OCI-LY1 (cell line): ENCODE results near the gene SNRNP70.

Source experiments
- H2AFZ ChIP-seq: fragments of 200-600 bp; sonication (generic), shearing (Covaris generic); 2 replicates; pipeline ENCODE4 v1.6.0; 2014; ENCODE audit warnings: antibody characterized with exemption, mild to moderate bottlenecking, low read length
- H3F3A ChIP-seq: fragments of 200-600 bp; sonication (generic), shearing (Covaris generic); 2 replicates; pipeline ENCODE4 v1.6.0; 2014; ENCODE audit warnings: mild to moderate bottlenecking, antibody characterized with exemption, low read length, moderate library complexity; ENCODE audit not compliant: insufficient read depth
- H3K27ac ChIP-seq: fragments of 200-600 bp; sonication (generic); 2 replicates; pipeline ENCODE4 v1.5.1; 2014; ENCODE audit warnings: low read length, mixed run types, mild to moderate bottlenecking, low read depth; ENCODE audit not compliant: poor library complexity, severe bottlenecking
- H3K27me3 ChIP-seq: fragments of 200-600 bp; sonication (generic); 2 replicates; pipeline ENCODE4 v1.6.0; 2014; ENCODE audit warnings: antibody characterized with exemption, mild to moderate bottlenecking, low read length, moderate library complexity; ENCODE audit not compliant: insufficient read depth
- H3K36me3 ChIP-seq: fragments of 200-600 bp; sonication (generic); 2 replicates; pipeline ENCODE4 v1.6.1; 2014; ENCODE audit warnings: mild to moderate bottlenecking, antibody characterized with exemption, low read length, moderate library complexity, mixed read lengths; ENCODE audit not compliant: insufficient read depth
- H3K4me1 ChIP-seq: fragments of 200-600 bp; sonication (generic); 2 replicates; pipeline ENCODE4 v1.5.1; 2014; ENCODE audit warnings: mild to moderate bottlenecking, low read length, moderate library complexity; ENCODE audit not compliant: insufficient read depth, severe bottlenecking
- H3K4me2 ChIP-seq: fragments of 200-600 bp; sonication (generic), shearing (Covaris generic); 2 replicates; pipeline ENCODE4 v1.6.1; 2014; ENCODE audit warnings: low read length
- H3K4me3 ChIP-seq: fragments of 200-600 bp; sonication (generic); 2 replicates; pipeline ENCODE4 v1.5.1; 2014; ENCODE audit warnings: low read length, low read depth, mild to moderate bottlenecking, mixed read lengths; ENCODE audit not compliant: poor library complexity, severe bottlenecking
- H3K79me2 ChIP-seq: fragments of 200-600 bp; shearing (Covaris generic); 2 replicates; pipeline ENCODE4 v1.6.1; 2016; ENCODE audit warnings: mixed run types, low read length, mixed read lengths; ENCODE audit not compliant: insufficient read depth
- H3K9ac ChIP-seq: fragments of 200-600 bp; sonication (generic), shearing (Covaris generic); 2 replicates; pipeline ENCODE4 v1.6.1; 2014; ENCODE audit warnings: mild to moderate bottlenecking, low read length, mixed read lengths
- H3K9me2 ChIP-seq: fragments of 200-600 bp; sonication (generic), shearing (Covaris generic); 2 replicates; pipeline ENCODE4 v1.6.1; 2014; ENCODE audit warnings: low read depth, mild to moderate bottlenecking, low read length, mixed read lengths
- H3K9me3 ChIP-seq: fragments of 200-600 bp; shearing (Covaris generic); 2 replicates; pipeline ENCODE4 v1.6.1; 2014; ENCODE audit warnings: low read length, mixed read lengths
- H4K20me1 ChIP-seq: fragments of 200-600 bp; sonication (generic), shearing (Covaris generic); 2 replicates; pipeline ENCODE4 v1.6.0; 2016; ENCODE audit warnings: mild to moderate bottlenecking, low read length; ENCODE audit not compliant: insufficient read depth
- CTCF ChIP-seq: fragments of 200-600 bp; sonication (generic), shearing (Covaris generic); IDR thresholded peaks from 2 replicates; pipeline ENCODE4 v1.5.1; 2017; ENCODE audit warnings: mild to moderate bottlenecking, antibody characterized with exemption, low read length, moderate library complexity, mixed read lengths
- EZH2 ChIP-seq: fragments of 200-600 bp; sonication (generic), shearing (Covaris generic); IDR thresholded peaks from 2 replicates; pipeline ENCODE4 v1.8.0; 2017; ENCODE audit warnings: borderline replicate concordance, mixed run types, mild to moderate bottlenecking, antibody characterized with exemption, low read length, moderate library complexity, mixed read lengths

The SNRNP70 gene

GRCh38 chr19:49084206-49085019 is 838 bp upstream of the SNRNP70 start:
- Histone ChIP-seq H3K9ac (peak overlapping the region; percentile 63), H3K79me2 (peaks cover 34% of the 10 kb centered on the region), H3K4me1 (peaks cover 23% of the 10 kb centered on the region), H3K4me3 (peak overlapping the region; percentile 95), H3K27me3 (peaks cover 3% of the 10 kb centered on the region; the same call in 1 of the 2 replicates), H4K20me1 (peaks cover 7% of the 10 kb centered on the region; the same call in 1 of the 2 replicates), H3K27ac (peak overlapping the region; percentile 58), H3F3A (no peaks in the 10 kb centered on the region), H2AFZ (no peak overlapping the region), H3K36me3 (peaks cover 33% of the 10 kb centered on the region), H3K4me2 (peak overlapping the region; percentile 80), H3K9me2 (no peaks in the 10 kb centered on the region), H3K9me3 (no peaks in the 10 kb centered on the region)
- TF ChIP-seq EZH2 (no peak), CTCF (no peak)

- peaks cover 9% of the 10 kb centered on the region; the same call in 1 of the 2 replicates for H4K20me1 ChIP-seq
- H3K9me2 ChIP-seq, result no peaks in the 10 kb centered on the region
- TF ChIP-seq CTCF, result no peak
- no peaks in the 10 kb centered on the region for H3F3A ChIP-seq
- H3K79me2 ChIP-seq, result peaks cover 40% of the 10 kb centered on the region
- H3K4me2 ChIP-seq, result peak overlapping the region; percentile 95
- peak overlapping the region; percentile 98 for H3K9ac ChIP-seq
- peak overlapping the region; percentile 31 for H3K27ac ChIP-seq
- H3K9me3 ChIP-seq, result no peaks in the 10 kb centered on the region
- H3K4me3 ChIP-seq, result peak overlapping the region; percentile 95
- peaks cover 23% of the 10 kb centered on the region for H3K4me1 ChIP-seq
- peaks cover 46% of the 10 kb centered on the region for H3K36me3 ChIP-seq
- no peak overlapping the region for H2AFZ ChIP-seq
- H3K27me3 ChIP-seq, result peaks cover 3% of the 10 kb centered on the region; the same call in 1 of the 2 replicates
Observed at GRCh38 chr19:49085868-49086232, 599 bp downstream of the SNRNP70 start.

- Histone ChIP-seq H3K36me3 (peaks cover 50% of the 10 kb centered on the region), H3K27me3 (peaks cover 3% of the 10 kb centered on the region; the same call in 1 of the 2 replicates), H4K20me1 (peaks cover 9% of the 10 kb centered on the region; the same call in 1 of the 2 replicates), H3K27ac (no peak overlapping the region), H3K79me2 (peaks cover 40% of the 10 kb centered on the region), H2AFZ (no peak overlapping the region), H3K4me3 (peak overlapping the region; percentile 95), H3K4me2 (peak overlapping the region; percentile 95), H3K9me3 (no peaks in the 10 kb centered on the region), H3F3A (no peaks in the 10 kb centered on the region), H3K9ac (peak overlapping the region; percentile 98), H3K9me2 (no peaks in the 10 kb centered on the region), H3K4me1 (peaks cover 23% of the 10 kb centered on the region)
- TF ChIP-seq EZH2 (no peak), CTCF (no peak)
Observed at GRCh38 chr19:49086296-49086695, 1.0 kb downstream of the SNRNP70 start.
